ENCODE data around the gene DLG2.

DLG2 gene

DNA sequence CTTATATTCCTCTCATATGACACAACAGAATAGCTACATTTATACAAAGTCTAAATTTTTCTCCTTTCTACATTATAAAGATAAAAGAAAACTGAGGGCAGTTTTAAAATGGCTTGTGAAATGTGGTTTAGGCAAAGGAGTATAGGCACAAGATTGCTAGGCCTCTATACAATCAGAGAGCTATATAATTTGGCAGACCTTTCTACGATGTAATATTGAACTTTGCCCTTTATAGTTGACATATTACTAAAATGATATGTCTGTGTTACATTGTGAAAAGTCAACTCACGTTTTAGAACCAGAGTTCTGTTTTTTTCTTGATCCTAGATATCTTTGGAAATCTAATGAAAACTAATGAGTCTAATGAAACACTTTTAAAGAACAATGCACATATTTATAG is 430.2 kb downstream of the DLG2 start:
- no peak overlapping the region for H2AFZ ChIP-seq (ENCODE audit: low read length)
- no peaks in the 10 kb centered on the region for H3K36me3 ChIP-seq (replicated peaks; ENCODE audit: insufficient read depth, low read length)
- H3K4me2 ChIP-seq (ENCODE audit: low read depth, low read length): no peak overlapping the region
- no peaks in the 10 kb centered on the region for H3K4me1 ChIP-seq (ENCODE audit: low read length)
- TF ChIP-seq EZH2 (optimal IDR thresholded peaks at IDR 0.05; ENCODE audit: low read depth, low read length) (no peak), EZH2phosphoT487 (IDR thresholded peaks at IDR 0.05; ENCODE audit: low read length) (no peak)
- TF ChIP-seq, protein P1, sequence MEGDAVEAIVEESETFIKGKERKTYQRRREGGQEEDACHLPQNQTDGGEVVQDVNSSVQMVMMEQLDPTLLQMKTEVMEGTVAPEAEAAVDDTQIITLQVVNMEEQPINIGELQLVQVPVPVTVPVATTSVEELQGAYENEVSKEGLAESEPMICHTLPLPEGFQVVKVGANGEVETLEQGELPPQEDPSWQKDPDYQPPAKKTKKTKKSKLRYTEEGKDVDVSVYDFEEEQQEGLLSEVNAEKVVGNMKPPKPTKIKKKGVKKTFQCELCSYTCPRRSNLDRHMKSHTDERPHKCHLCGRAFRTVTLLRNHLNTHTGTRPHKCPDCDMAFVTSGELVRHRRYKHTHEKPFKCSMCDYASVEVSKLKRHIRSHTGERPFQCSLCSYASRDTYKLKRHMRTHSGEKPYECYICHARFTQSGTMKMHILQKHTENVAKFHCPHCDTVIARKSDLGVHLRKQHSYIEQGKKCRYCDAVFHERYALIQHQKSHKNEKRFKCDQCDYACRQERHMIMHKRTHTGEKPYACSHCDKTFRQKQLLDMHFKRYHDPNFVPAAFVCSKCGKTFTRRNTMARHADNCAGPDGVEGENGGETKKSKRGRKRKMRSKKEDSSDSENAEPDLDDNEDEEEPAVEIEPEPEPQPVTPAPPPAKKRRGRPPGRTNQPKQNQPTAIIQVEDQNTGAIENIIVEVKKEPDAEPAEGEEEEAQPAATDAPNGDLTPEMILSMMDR (IDR thresholded peaks at IDR 0.05; ENCODE audit: low read length): no peak
- H4K20me1 ChIP-seq (ENCODE audit: insufficient read depth, low read length): no peaks in the 10 kb centered on the region
- H3F3A ChIP-seq (ENCODE audit: insufficient read depth, low read length): no peaks in the 10 kb centered on the region
- no peaks in the 10 kb centered on the region for H3K9me3 ChIP-seq (replicated peaks; ENCODE audit: insufficient read depth, low read length)
- no peaks in the 10 kb centered on the region for H3K27me3 ChIP-seq (replicated peaks; ENCODE audit: insufficient read depth, low read length)
- H3K27ac ChIP-seq (ENCODE audit: low read length): no peak overlapping the region
- no peaks in the 10 kb centered on the region for H3K9me2 ChIP-seq (replicated peaks; ENCODE audit: insufficient read depth, low read length)
- no peak overlapping the region for H3K4me3 ChIP-seq (ENCODE audit: low read length)
- no peak overlapping the region for H3K9ac ChIP-seq (ENCODE audit: low read length)
- no peaks in the 10 kb centered on the region for H3K79me2 ChIP-seq (ENCODE audit: low read length)
- no peak for DNase-seq

DNA sequence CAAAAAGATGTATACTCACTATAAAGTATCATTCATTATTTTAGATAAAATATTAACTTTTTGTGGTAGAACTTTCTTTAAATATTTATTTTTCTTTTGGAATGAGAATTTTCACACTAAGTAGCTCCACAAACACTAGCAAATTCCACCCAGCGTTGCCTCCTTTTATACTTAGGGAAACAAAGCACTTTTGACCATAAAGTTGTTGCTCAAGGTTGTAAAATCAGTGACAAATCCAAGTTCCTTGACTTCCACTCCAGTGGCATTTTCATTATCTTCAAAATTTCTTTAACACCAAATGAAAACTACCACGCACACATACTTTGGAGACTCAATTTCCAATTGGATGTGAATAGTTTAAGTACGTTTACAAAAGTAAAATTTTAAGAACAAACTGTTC is 431.2 kb downstream of the DLG2 start:
- H3K36me3 ChIP-seq (replicated peaks; ENCODE audit: insufficient read depth, low read length): no peaks in the 10 kb centered on the region
- H3K27me3 ChIP-seq (replicated peaks; ENCODE audit: insufficient read depth, low read length): no peaks in the 10 kb centered on the region
- H3K4me3 ChIP-seq (ENCODE audit: low read length): no peak overlapping the region
- no peaks in the 10 kb centered on the region for H3F3A ChIP-seq (ENCODE audit: insufficient read depth, low read length)
- no peak overlapping the region for H3K27ac ChIP-seq (ENCODE audit: low read length)
- no peak overlapping the region for H2AFZ ChIP-seq (ENCODE audit: low read length)
- TF ChIP-seq EZH2 (optimal IDR thresholded peaks at IDR 0.05; ENCODE audit: low read depth, low read length) (no peak), EZH2phosphoT487 (IDR thresholded peaks at IDR 0.05; ENCODE audit: low read length) (no peak)
- TF ChIP-seq, protein P1 (IDR thresholded peaks at IDR 0.05; ENCODE audit: low read length): no peak
- no peak overlapping the region for H3K4me2 ChIP-seq (ENCODE audit: low read depth, low read length)
- no peaks in the 10 kb centered on the region for H3K9me3 ChIP-seq (replicated peaks; ENCODE audit: insufficient read depth, low read length)
- H3K9me2 ChIP-seq (replicated peaks; ENCODE audit: insufficient read depth, low read length): no peaks in the 10 kb centered on the region
- no peak for DNase-seq
- H3K9ac ChIP-seq (ENCODE audit: low read length): no peak overlapping the region
- H4K20me1 ChIP-seq (ENCODE audit: insufficient read depth, low read length): no peaks in the 10 kb centered on the region
- no peaks in the 10 kb centered on the region for H3K4me1 ChIP-seq (ENCODE audit: low read length)
- no peaks in the 10 kb centered on the region for H3K79me2 ChIP-seq (ENCODE audit: low read length)

DNA sequence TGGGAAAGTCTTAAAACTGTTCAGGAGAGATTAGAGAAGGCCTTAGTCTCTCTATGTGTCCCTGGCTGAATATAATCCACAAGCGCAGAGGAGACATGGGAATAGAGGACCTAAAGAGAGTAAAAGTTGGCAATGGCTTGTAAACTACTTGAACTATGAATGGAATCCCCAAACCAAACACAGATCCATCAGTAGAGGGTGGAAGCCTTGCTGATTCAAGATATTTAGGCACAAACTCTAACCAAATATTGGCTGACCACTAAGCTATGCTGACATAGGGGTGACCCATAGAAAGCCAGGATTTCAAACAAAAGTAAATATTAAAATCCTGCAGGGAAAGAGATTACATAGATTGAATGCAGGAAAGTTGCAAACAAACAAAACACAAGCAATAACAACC is 439.2 kb downstream of the DLG2 start:
- Histone ChIP-seq H4K20me1 (ENCODE audit: insufficient read depth, low read length) (no peaks in the 10 kb centered on the region), H3K4me3 (ENCODE audit: low read length) (no peak overlapping the region), H3K27me3 (replicated peaks; ENCODE audit: insufficient read depth, low read length) (no peaks in the 10 kb centered on the region), H3K4me2 (ENCODE audit: low read depth, low read length) (no peak overlapping the region), H3K79me2 (ENCODE audit: low read length) (no peaks in the 10 kb centered on the region), H3F3A (ENCODE audit: insufficient read depth, low read length) (no peaks in the 10 kb centered on the region), H3K4me1 (ENCODE audit: low read length) (no peaks in the 10 kb centered on the region), H3K9me3 (replicated peaks; ENCODE audit: insufficient read depth, low read length) (no peaks in the 10 kb centered on the region), H2AFZ (ENCODE audit: low read length) (no peak overlapping the region), H3K36me3 (replicated peaks; ENCODE audit: insufficient read depth, low read length) (no peaks in the 10 kb centered on the region), H3K27ac (ENCODE audit: low read length) (no peak overlapping the region), H3K9me2 (replicated peaks; ENCODE audit: insufficient read depth, low read length) (no peaks in the 10 kb centered on the region), H3K9ac (ENCODE audit: low read length) (no peak overlapping the region)
- DNase-seq: no peak
- TF ChIP-seq EZH2 (optimal IDR thresholded peaks at IDR 0.05; ENCODE audit: low read depth, low read length) (no peak), EZH2phosphoT487 (IDR thresholded peaks at IDR 0.05; ENCODE audit: low read length) (no peak)
- TF ChIP-seq, protein P1 (IDR thresholded peaks at IDR 0.05; ENCODE audit: low read length): no peak

Measured in MM.1S (cell line).